Right lobe of liver (tissue), 6 donors: ENCODE data around the gene ICAM3. TPM values are rescaled to one million over a fixed set of nuclear protein-coding genes. Genes with fewer than 3 reads are reported as not detected.
"Not testable (repeated sequence)": the region's sequence is repeated elsewhere in the genome, so short reads cannot be mapped to it uniquely, and the experiment has no call there.

Source experiments
- ATAC-seq, 4 donors: fragments of 200-7000 bp; cut with Tn5 transposase; one replicate each; pipeline ENCODE4 v1.9.1; 2020; ENCODE audit warnings: mild to moderate bottlenecking in 4 of 4, moderate library complexity in 4 of 4
- DNase-seq, 3 donors: peaks; one replicate each; pipeline ENCODE4 v3.0.0-alpha.2; 2020
- H3K27ac ChIP-seq, 3 donors: fragments of 200-600 bp; one replicate each; pipeline ENCODE4 v1.8.0; 2022
- H3K27me3 ChIP-seq, 2 donors: fragments of 200-600 bp; one replicate each; pipeline ENCODE4 v1.8.0; 2022
- H3K36me3 ChIP-seq, 4 donors: fragments of 200-600 bp; sonication (generic) in 1 of 4; one replicate each; pipeline versions ENCODE4 v1.5.1 to v1.8.0; 2017 to 2022; ENCODE audit warnings: control low read depth in 1 of 4
- H3K4me1 ChIP-seq, 4 donors: fragments of 200-600 bp; sonication (generic) in 1 of 4; one replicate each; pipeline versions ENCODE4 v1.5.1 to v1.8.0; 2017 to 2022; ENCODE audit warnings: control low read depth in 1 of 4
- H3K4me3 ChIP-seq, 3 donors: fragments of 200-600 bp; one replicate each; pipeline ENCODE4 v1.8.0; 2022
- H3K9me3 ChIP-seq, 4 donors: fragments of 200-600 bp; sonication (generic) in 1 of 4; one replicate each; pipeline versions ENCODE4 v1.5.1 to v1.8.0; 2017 to 2022; ENCODE audit warnings: control low read depth in 1 of 4
- POLR2A ChIP-seq: fragments of 450-650 bp; IDR thresholded peaks from one replicate; pipeline ENCODE4 v1.6.1; 2017; ENCODE audit warnings: antibody characterized with exemption, mild to moderate bottlenecking
- WGBS: methylation state at CpG from one replicate; pipeline ENCODE4 v1.1.6; 2018; ENCODE audit warnings: low coverage, low lambda C conversion rate; ENCODE audit not compliant: insufficient coverage; ENCODE audit errors: missing lambda C conversion rate; 5-methylcytosine and 5-hydroxymethylcytosine counted together
- intact Hi-C, 2 donors: fragments of 100-400 bp; cut with DNase I; formaldehyde crosslinking; loops; one replicate each; pipeline versions ENCODE4 v1.11.2 to v1.14.1; 2022
- total RNA-seq, 6 experiments: library from RNA; depleted of rRNA in 2 of 6; stranded (reverse); fragments of >200 nt in 2 of 6; fragmentation: NEBNext Ultra II Directional in 3 of 6; extraction: Animal tissue kit (Norgen Biotek cat#: 25700) in 3 of 6; gene quantifications; one replicate each; pipeline versions ENCODE4 v1.1.0 to v1.2.4, GENCODE V29; 2016 to 2023
- TF ChIP-seq, protein P1 (sequence below), 4 donors: fragments of 200-600 bp in 3 of 4; fragments of 450-650 bp in 1 of 4; IDR thresholded peaks; one replicate each; pipeline versions ENCODE4 v1.5.1 to v1.8.0; 2016 to 2022; ENCODE audit warnings: antibody characterized with exemption in 4 of 4, mild to moderate bottlenecking in 2 of 4
- donor health status: DM: no; HTN: yes; CAD: no.
- donor health status: DM: no; HTN: no; CAD: no.
- donor health status: DM: no; HTN: no; CAD: no.
- donor health status: DM: no; HTN: yes; CAD: no.
- donor health status: DM: no; HTN: yes; CAD: no.

The ICAM3 gene
- total RNA-seq, 6 experiments from 2014 or later, result 11.4 to 35.5 (median 22.4) TPM

- no peak for DNase-seq
- H3K27ac ChIP-seq, result no peak overlapping the region
- H3K4me1 ChIP-seq, result peaks cover 0 to 3% (median 0%) of the 10 kb centered on the region in 4 donors
- H3K27me3 ChIP-seq, result no peaks in the 10 kb centered on the region
- H3K9me3 ChIP-seq, result no peaks in the 10 kb centered on the region
- no peak for ATAC-seq
- H3K36me3 ChIP-seq, result peaks cover 0 to 12% (median 6%) of the 10 kb centered on the region in 4 donors
- 88% methylated on average over 3 of the region's 5 CpGs for WGBS
- intact Hi-C loops, result no loop called here
- TF ChIP-seq POLR2A, result no peak
- TF ChIP-seq, protein P1, sequence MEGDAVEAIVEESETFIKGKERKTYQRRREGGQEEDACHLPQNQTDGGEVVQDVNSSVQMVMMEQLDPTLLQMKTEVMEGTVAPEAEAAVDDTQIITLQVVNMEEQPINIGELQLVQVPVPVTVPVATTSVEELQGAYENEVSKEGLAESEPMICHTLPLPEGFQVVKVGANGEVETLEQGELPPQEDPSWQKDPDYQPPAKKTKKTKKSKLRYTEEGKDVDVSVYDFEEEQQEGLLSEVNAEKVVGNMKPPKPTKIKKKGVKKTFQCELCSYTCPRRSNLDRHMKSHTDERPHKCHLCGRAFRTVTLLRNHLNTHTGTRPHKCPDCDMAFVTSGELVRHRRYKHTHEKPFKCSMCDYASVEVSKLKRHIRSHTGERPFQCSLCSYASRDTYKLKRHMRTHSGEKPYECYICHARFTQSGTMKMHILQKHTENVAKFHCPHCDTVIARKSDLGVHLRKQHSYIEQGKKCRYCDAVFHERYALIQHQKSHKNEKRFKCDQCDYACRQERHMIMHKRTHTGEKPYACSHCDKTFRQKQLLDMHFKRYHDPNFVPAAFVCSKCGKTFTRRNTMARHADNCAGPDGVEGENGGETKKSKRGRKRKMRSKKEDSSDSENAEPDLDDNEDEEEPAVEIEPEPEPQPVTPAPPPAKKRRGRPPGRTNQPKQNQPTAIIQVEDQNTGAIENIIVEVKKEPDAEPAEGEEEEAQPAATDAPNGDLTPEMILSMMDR (IDR thresholded peaks at IDR 0.05), result no peak
- H3K4me3 ChIP-seq, result no peak overlapping the region
Measured at GRCh38 chr19:10374931-10375330, 35.5 kb upstream of the ICAM3 start.

- Histone ChIP-seq H3K4me1 (no peaks in the 10 kb centered on the region), H3K27me3 (no peaks in the 10 kb centered on the region), H3K9me3 (no peaks in the 10 kb centered on the region), H3K4me3 (no peak overlapping the region), H3K36me3 (peaks cover 0 to 19% (median 6%) of the 10 kb centered on the region in 4 donors), H3K27ac (no peak overlapping the region)
- WGBS, result 67% methylated on average over 1 of the region's 3 CpGs
- intact Hi-C loops, result no loop called here
- ATAC-seq (peak in 2 of 4 donors; percentile 36 to 45), DNase-seq (no peak)
- TF ChIP-seq POLR2A, result no peak
- TF ChIP-seq, protein P1 (IDR thresholded peaks at IDR 0.05), result no peak
Measured at GRCh38 chr19:10372690-10373089, 33.3 kb upstream of the ICAM3 start.

GRCh38 chr19:10368101-10368803 lies 28.8 kb upstream of the ICAM3 start:
- Histone ChIP-seq H3K27ac (no peak overlapping the region), H3K9me3 (no peaks in the 10 kb centered on the region), H3K4me1 (no peaks in the 10 kb centered on the region), H3K4me3 (no peak overlapping the region), H3K27me3 (no peaks in the 10 kb centered on the region), H3K36me3 (peaks cover 0 to 30% (median 12%) of the 10 kb centered on the region in 4 donors)
- intact Hi-C loops, result no loop called here
- 82% methylated on average over 3 of the region's 15 CpGs for WGBS
- no peak for TF ChIP-seq POLR2A
- TF ChIP-seq, protein P1 (IDR thresholded peaks at IDR 0.05), result no peak
- peak in 1 of 4 donors; percentile 35 for ATAC-seq
- no peak for DNase-seq

DNA sequence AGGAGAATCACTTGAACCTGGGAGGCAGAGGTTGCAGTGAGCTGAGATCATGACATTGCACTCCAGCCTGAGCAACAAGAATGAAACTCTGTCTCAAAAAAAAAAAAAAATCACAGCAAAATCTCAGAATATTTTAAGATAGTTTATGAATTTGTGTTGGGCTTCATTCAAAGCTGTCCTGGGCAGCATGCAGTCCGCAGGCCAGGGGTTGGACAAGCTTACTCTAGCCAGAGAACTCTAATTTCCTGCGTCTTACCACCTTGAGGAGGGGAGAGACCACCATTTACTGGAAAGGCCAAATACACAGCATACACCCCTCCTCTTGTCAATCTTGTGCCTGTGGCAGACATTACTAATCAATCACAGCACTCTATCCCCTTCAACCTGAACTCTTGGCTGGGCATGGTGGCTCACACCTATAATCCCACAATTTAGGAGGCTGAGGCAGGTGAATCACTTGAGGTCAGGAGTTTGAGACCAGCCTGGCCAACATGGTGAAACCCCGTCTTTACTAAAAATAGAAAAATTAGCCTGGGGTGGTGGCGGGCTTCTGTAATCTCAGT lies 27.6 kb upstream of the ICAM3 start:
- H3K27me3 ChIP-seq, ATAC-seq, H3K4me1 ChIP-seq, intact Hi-C loops, H3K4me3 ChIP-seq, DNase-seq, H3K27ac ChIP-seq, H3K9me3 ChIP-seq: not testable (repeated sequence)
- WGBS, result 93% methylated on average over 2 of the region's 4 CpGs
- H3K36me3 ChIP-seq, result peaks cover 0 to 36% (median 12%) of the 10 kb centered on the region in 4 donors

- no peak for DNase-seq
Measured at GRCh38 chr19:10365518-10365917, 26.1 kb upstream of the ICAM3 start.

More at GRCh38 chr19:10365518-10365917, 26.1 kb upstream of the ICAM3 start:
- ATAC-seq, result no peak
- no CpG with 5 or more reads among the region's 23 CpGs for WGBS
- peaks cover 0 to 42% (median 12%) of the 10 kb centered on the region in 4 donors for H3K36me3 ChIP-seq
- no peaks in the 10 kb centered on the region for H3K9me3 ChIP-seq
- H3K27ac ChIP-seq, result no peak overlapping the region
- H3K27me3 ChIP-seq, result no peaks in the 10 kb centered on the region
- TF ChIP-seq, protein P1 (IDR thresholded peaks at IDR 0.05), result no peak
- TF ChIP-seq POLR2A, result no peak
- intact Hi-C loops, result no loop called here
- H3K4me1 ChIP-seq, result no peaks in the 10 kb centered on the region
- H3K4me3 ChIP-seq, result no peak overlapping the region
